GM12801 (cell line): Measurements from ENCODE around the gene CCNL1.

ENCODE experiments used
- TF ChIP-seq, protein P1 (sequence below): IDR thresholded peaks from one replicate; pipeline ENCODE4 v1.5.1; 2011; ENCODE audit warnings: control low read depth; ENCODE audit not compliant: insufficient read length; ENCODE audit errors: extremely low read depth

CCNL1 gene

GRCh38 chr3:157145606-157146322 is 14.2 kb downstream of the CCNL1 start:
- TF ChIP-seq, protein P1, sequence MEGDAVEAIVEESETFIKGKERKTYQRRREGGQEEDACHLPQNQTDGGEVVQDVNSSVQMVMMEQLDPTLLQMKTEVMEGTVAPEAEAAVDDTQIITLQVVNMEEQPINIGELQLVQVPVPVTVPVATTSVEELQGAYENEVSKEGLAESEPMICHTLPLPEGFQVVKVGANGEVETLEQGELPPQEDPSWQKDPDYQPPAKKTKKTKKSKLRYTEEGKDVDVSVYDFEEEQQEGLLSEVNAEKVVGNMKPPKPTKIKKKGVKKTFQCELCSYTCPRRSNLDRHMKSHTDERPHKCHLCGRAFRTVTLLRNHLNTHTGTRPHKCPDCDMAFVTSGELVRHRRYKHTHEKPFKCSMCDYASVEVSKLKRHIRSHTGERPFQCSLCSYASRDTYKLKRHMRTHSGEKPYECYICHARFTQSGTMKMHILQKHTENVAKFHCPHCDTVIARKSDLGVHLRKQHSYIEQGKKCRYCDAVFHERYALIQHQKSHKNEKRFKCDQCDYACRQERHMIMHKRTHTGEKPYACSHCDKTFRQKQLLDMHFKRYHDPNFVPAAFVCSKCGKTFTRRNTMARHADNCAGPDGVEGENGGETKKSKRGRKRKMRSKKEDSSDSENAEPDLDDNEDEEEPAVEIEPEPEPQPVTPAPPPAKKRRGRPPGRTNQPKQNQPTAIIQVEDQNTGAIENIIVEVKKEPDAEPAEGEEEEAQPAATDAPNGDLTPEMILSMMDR: no peak

DNA sequence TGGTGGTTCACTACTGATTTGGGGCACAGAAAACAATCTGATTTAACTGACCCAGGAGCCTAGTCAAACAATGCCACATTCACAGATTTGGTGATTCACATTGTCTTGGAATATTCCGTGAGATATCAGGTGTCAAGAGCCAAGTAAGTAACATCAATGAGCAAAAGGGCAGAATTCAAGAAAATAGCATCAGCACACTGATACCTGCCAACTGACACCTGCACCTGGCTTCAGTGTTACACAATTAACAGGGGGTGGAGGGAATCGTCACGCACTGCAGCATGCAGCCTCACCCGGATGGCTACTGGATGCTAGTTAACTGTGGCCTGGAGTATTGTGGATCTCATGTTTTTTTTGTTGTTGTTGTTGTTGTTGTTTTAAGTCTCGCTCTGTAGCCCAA is 17.6 kb downstream of the CCNL1 start:
- TF ChIP-seq, protein P1: no peak

DNA sequence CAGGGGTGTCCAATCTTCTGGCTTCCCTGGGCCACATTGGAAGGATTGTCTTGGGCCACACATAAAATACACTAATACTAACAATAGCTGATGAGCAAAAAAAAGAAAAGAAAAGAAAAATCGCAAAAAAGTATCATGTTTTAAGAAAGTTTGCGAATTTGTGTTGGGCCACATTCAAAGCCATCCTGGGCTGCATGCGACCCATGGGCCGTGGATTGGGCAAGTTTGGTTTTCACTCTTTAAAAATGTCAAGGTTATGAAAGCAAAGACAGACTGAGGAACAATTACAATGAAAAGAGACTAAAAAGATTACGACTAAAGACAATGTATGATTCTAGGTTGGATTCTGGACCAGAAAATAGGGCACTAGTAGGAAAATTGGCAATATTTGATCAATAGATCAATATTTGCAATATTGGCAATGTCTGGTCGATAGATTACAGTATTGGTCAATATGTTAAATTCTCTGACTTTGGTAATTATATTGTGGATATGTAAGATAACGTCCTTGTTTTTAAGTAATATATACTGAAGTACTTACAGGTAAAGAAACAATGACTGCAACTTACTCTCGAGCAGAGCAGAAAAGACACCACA is 19.9 kb downstream of the CCNL1 start:
- TF ChIP-seq, protein P1: no peak

- TF ChIP-seq, protein P1: no peak
Observed at GRCh38 chr3:157136647-157137387, 23.1 kb downstream of the CCNL1 start.

DNA sequence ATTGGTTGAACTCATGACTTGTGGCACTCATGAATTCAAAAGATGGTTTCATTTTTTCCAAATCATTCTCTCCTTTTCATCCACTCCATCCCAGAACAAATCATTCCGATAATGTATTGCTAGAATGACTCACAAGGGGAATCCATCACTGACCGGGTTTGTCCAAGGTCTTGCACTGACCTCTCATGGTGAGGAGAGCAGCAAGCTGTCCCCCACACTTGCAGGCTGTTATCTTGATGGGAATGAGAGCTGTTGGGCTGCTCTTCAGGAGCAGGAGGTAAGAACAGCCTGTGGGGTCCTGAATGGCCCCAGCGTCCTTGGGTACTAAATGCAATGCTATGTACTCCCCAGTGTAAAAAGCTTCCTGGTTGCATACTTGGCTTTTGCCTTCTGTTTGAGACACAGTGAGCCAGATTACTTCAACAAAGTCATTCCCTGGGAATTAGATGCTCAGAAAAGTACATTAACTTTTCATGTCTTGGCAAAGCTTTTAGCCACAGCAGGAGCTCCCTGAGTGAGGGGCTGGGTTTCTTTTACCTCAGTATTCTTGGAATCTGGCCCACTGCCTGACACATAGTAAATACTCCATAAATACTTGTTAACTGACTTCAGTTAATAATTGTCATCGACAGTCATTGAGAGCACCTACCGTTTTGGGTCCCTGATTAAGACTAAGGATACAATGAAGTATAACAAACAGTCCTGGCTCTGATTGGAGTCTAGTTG is 24.1 kb downstream of the CCNL1 start:
- TF ChIP-seq, protein P1: no peak

DNA sequence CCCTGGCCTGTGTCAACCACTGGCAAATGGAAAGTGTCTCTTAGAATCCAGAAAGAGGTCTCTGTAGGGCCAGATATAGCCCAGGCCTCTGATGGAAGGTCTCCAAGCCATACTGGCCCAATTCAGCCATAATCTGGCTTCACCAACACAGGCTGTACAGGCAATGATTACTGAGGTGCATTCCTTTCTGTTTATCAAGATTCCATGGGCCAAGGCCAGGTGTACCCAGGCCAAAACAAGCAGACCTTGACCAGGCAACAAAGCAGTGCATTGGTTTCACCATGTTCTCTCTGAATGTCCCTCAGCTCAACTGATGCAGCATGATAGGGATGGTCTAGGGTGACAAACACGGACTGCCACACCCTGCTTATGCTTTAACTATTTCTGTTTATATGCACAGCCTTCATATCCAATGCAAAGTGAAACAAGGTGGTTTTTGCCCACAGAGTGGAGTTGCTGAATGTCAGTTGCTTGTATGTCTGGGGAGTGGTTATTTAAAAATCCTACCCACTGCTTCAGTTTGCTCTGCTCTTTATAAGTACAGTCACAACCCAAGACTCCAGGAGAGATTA is 25.2 kb downstream of the CCNL1 start:
- TF ChIP-seq, protein P1: no peak
